Stimulated activated CD8-positive, alpha-beta memory T cell treated with anti-CD3 and anti-CD28 coated beads, Interleukin-4, amount 100 ng/mL, for 4 hours (primary cell): Measurements from ENCODE around the gene CCL3.
"Not testable (repeated sequence)": the region's sequence is repeated elsewhere in the genome, so short reads cannot be mapped to it uniquely, and the experiment has no call there.

Source experiments
- DNase-seq, 2 donors: peaks; one replicate each; pipeline ENCODE4 v3.0.0-alpha.2; 2020; ENCODE audit warnings: low read depth in 2 of 2, low spot score in 1 of 2

CCL3 gene

DNA sequence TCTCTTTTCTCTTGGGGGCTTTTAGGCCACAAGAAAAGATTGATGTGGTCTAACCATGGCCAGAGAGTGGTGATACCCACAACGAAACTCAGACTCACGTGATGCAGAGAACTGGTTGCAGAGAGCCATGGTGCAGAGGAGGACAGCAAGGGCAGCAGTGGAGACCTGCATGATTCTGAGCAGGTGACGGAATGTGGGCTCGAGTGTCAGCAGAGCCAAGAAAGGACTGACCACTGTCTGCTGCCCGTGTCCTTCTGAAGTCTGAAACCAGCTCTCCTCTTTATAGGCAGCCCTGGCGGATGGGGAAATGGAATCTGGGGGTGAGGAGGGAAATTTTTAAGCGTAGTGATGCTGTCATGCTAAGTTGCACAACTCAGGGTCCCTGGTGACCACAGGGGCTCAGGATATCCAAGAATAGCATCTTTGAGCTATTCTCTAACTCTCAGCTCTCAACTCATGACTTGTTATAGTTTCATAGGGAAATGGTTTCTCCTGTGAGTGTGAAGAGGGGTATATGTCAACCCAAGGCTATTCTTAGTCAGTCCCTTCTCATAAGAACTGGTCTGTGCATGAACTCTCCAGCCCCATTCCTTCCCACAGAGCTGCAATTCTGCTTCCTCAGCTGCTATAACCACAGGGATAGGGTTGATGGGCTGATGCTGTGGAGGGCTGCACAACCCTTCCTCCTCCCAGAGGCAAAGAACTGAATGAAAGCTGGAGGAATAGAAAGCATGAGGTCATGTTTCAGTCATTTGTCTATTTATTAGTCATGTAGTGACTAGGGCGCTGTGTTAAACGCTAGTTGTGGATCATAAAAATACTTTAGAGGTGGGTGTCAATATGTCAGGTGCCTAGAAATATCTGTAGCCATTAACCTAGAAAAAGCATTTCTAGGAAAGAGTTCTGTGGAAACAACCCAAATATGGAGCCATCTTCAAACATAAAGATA lies at the start of gene CCL3:
Gene CCL3 (minus strand): TSS at position 256 of the 949 bp plus-strand sequence. CDS start 85 bp downstream, at position 171.
- DNase-seq = no peak

DNA sequence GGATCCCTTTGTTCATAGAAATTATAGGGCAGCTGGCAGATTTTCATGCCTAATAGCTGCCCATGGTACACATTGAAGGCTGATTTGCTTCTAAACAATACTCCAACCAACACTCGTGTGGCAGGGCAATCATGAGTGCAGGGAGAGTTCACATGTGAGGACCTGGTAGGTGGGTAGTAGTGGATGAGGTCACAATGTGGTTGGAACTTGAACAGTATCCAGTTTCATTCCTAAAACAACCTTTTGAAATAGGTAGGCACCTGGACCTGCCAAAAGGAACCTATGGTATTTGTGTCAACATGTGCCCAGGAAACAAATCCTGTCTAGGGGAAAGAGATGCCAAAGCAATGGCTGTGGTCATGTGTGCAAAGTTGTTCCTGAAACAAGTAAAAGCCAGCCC lies 46.5 kb upstream of the CCL3 start:
- DNase-seq = no peak

DNA sequence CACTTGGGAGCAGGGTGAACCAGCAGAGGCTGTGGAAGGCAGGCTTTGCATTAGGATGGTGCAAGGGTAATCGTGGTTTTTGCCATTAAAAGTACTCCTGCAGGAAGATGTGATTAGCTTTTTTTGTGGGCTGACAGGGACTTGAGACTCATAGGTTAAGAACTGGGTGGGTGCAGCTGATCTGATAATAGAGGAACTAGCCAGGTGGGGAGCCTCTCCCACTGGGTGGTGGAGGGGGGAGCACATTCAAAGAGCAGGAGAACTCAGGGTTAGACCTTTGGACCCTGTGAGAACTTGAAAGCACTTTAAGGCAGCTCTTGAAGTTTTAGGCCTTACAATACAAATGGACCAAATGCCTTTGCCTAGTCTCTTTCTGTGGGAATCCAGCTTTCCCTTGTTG lies 46.1 kb upstream of the CCL3 start:
- DNase-seq = no peak

DNA sequence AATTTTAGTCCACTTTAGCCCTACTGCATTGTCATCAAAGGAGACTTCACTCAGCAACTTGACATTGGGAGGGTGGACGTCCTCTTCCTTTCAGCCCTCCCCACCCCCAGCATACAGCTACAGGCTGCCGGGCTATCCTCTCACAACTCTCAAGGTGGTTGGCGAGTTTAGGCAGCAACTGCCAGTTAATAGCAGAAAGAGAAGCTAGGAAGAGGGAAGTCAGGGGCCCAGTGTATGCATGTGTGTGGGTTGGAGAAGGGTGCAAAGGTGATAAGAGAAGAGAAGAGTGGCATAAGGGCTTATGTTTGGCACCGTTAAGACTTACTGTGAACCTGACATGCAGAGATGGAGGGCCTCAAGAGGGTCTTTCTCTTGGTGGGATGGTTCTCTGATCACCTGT lies 45.5 kb upstream of the CCL3 start:
- no peak for DNase-seq

DNA sequence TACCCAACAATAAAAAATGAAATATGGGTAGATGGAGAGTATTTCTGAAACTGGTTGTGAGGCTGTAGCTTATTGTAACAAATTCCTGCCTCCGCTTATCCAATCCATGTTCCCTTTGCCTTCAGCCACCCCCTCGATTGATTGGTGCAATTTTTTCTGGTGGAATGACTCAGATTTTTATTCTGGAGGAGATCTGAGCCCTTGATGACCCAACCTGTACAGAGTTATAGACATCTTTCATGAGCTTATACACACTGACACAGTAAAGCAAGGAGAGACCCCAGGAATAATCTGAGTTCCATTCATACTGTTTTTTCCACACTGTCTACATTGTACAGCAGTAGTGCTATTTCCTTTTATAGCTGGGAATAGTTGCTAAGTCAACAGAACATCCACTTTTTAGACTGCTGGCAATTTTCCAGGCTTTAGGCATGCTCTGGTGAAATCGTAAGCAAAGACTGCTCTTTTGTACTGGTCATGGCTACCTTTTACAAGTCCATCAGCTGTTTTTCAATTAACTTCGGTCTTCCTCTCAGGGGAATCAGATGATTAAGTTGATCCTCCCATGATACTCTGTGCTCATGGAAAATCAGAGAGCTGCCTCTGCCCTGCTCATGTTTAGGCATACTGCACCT lies 43.8 kb upstream of the CCL3 start:
- DNase-seq = no peak

- DNase-seq = no peak
Measured at GRCh38 chr17:36132421-36132831, 42.5 kb upstream of the CCL3 start.

DNA sequence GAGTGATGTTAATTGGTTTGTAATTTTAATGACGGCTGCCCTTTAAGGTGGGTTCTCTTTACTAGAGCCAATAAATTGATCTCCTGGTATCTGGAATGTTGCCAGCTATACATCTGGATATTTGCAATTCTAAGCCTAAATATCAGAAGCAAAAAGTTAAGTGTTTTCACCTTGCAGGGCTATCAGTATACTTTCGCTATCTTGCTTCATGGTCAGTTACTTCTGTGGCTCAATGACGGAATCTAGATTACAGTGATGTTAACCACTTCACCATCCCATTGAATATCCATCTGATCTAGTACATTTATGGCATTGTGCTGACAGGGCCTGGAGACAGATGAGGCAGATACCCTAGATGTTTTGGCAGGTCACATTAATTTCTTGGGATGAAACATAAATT lies 42.0 kb upstream of the CCL3 start:
- no peak for DNase-seq

GRCh38 chr17:36131421-36131820 lies 41.5 kb upstream of the CCL3 start:
- DNase-seq = no peak

- DNase-seq = no peak
Measured at GRCh38 chr17:36130346-36130745, 40.4 kb upstream of the CCL3 start.

- no peak for DNase-seq
Measured at GRCh38 chr17:36129616-36130015, 39.7 kb upstream of the CCL3 start.

- DNase-seq = no peak
Measured at GRCh38 chr17:36128411-36128978, 38.6 kb upstream of the CCL3 start.

DNA sequence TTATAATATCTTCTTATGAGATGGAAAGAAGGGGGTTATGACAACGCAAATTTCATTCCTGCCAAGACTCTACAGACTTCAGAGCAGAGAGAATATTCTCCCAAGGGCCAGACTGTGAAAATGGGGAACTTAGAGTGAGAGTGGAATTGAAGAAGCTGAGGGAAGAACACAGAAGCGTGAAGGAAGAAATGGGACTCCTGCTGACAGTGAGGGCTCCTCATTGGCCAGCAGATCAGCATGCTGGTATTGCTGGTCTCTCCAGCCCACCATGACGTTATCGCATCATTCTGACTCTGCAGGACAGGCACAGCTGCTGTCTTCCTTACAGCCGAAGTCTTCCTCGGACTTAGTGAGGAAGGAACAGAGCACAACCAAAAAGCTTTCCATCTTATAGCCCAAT lies 38.0 kb upstream of the CCL3 start:
- DNase-seq = no peak

GRCh38 chr17:36127199-36127893 lies 37.4 kb upstream of the CCL3 start:
- no peak for DNase-seq

DNA sequence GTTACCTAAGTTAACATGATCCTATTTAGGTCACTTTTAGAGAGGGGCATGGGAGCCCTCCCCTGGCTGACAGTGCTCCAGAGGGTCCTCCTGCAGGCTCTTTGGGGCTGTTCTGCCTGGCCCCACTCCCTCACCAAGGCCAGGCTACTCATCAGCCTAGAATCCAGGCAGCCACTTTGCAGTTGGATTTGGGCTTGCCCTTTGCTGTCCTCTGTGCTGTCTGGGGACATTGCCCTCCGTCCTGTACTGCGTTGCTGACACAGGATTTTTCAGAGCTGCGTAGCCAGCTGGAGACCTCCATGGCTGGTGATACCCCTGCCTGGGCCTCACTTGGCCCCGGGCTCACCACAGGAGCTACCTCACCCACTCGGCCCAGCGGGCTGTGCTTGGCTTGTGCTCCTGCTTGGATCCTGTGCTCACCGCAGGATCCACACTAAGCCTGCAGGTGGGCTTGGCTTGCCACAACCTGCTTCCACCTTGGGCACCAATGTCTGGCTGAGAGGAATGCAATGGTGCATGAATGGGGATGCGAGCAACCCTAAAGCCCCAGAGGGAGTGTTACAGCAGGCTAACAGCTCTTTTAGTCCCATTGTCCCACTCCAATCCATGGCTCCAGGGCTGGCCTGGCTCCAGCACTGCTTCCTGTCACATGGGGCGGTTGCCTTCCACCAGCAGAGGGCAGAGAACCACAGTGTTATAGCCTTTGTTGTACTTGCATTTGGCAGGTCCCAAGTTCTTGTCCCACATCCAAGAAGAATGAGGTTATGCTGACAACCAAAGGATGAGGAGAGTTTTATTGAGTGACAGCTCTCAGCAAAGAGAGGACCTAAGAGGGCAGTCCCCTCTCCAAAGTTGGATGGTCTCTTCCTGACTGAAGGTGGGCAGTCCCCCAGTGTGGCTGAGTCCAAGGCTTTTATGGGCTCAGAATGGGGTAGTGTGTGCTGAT lies 35.2 kb upstream of the CCL3 start:
- no peak for DNase-seq

DNA sequence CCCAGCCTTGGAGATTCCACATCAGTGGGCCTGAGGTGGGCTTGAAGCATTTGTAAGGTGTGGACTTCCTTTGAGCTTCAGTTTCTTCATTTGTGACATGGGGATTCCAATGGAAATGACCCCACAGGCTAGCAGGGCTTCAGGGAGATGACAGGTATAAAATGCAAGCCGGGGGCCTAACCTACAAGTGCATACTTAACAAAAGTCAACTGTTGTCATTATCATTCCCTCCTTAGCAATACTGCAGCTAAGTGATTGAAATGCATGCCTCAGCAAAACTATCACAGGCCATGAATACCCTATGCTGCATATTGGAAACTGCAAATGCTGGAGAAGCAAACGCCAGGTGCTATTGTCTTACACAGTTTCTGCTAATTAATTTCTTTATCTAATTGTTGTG lies 33.5 kb upstream of the CCL3 start:
- no peak for DNase-seq

DNA sequence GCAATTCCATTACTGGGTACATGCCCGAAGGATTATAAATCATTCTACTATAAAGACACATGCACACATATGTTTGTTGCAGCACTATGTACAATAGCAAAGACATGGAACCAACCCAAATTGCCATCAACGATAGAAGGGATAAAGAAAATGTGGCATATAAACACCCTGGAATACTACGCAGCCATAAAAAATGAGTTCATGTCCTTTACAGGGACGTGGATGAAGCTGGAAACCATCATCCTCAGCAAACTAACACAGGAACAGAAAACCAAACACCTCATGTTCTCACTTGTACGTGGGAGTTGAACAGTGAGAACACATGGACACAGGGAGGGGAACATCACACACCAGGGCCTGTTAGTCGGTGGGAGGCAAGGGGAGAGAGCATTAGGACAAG lies 31.2 kb upstream of the CCL3 start:
- not testable (repeated sequence) for DNase-seq

- DNase-seq = no peak
Measured at GRCh38 chr17:36120221-36120620, 30.3 kb upstream of the CCL3 start.

GRCh38 chr17:36118477-36119353 lies 28.8 kb upstream of the CCL3 start:
- no peak for DNase-seq
